OCI-LY7 (cell line): ENCODE results near the gene RNU6-8. TPM values are rescaled to one million over a fixed set of nuclear protein-coding genes. Genes with fewer than 3 reads are reported as not detected.

Experiments
- BruUV-seq: library from RNA; stranded (reverse); fragments of 400-500 nt; replicated peaks from 2 replicates; lab custom pipeline; 2021; lab: Mats Ljungman, UMichigan
- CTCF ChIA-PET: fragments of 300-600 bp; sonication (Branson Sonifier 250); formaldehyde crosslinking; loops from one replicate; lab custom pipeline; 2022; ENCODE audit warnings: antibody characterized with exemption; ENCODE audit not compliant: unreplicated experiment; lab: Charles Lee
- POLR2A ChIA-PET: fragments of 300-600 bp; sonication (Branson Sonifier 250); formaldehyde crosslinking; loops from one replicate; lab custom pipeline; 2022; ENCODE audit warnings: antibody characterized with exemption; lab: Charles Lee
- DNase-seq: peaks from one replicate; pipeline ENCODE4 v3.0.0-alpha.2; 2015; ENCODE audit warnings: low spot score
- H2AFZ ChIP-seq: fragments of 200-600 bp; sonication (generic), shearing (Covaris generic); 2 replicates; pipeline ENCODE4 v1.6.1; 2014; ENCODE audit warnings: mild to moderate bottlenecking, antibody characterized with exemption, low read length, moderate library complexity
- H3K27ac ChIP-seq: fragments of 200-600 bp; sonication (generic); 2 replicates; pipeline ENCODE4 v1.5.1; 2014; ENCODE audit warnings: mixed run types, low read depth, mild to moderate bottlenecking, moderate library complexity, low read length, inconsistent platforms; ENCODE audit not compliant: poor library complexity, severe bottlenecking
- H3K36me3 ChIP-seq: fragments of 200-600 bp; sonication (generic); 2 replicates; pipeline ENCODE4 v1.6.1; 2014; ENCODE audit warnings: mild to moderate bottlenecking, antibody characterized with exemption, low read length, moderate library complexity, mixed read lengths; ENCODE audit not compliant: insufficient read depth
- H3K4me1 ChIP-seq: fragments of 200-600 bp; sonication (generic); 2 replicates; pipeline ENCODE4 v1.5.1; 2014; ENCODE audit warnings: mild to moderate bottlenecking, low read length; ENCODE audit not compliant: insufficient read depth, poor library complexity, severe bottlenecking
- H3K4me2 ChIP-seq: fragments of 200-600 bp; sonication (generic); 2 replicates; pipeline ENCODE4 v1.6.1; 2014; ENCODE audit warnings: mild to moderate bottlenecking, low read length
- H3K4me3 ChIP-seq: fragments of 200-600 bp; sonication (generic); 2 replicates; pipeline ENCODE4 v1.5.1; 2014; ENCODE audit warnings: mild to moderate bottlenecking, low read depth, low read length; ENCODE audit not compliant: poor library complexity, severe bottlenecking
- H3K79me2 ChIP-seq: fragments of 200-600 bp; sonication (generic); 2 replicates; pipeline ENCODE4 v1.6.1; 2016; ENCODE audit warnings: low read depth, mild to moderate bottlenecking, low read length, moderate library complexity, mixed read lengths; ENCODE audit not compliant: insufficient read depth
- H3K9me2 ChIP-seq: fragments of 200-600 bp; sonication (generic); 2 replicates; pipeline ENCODE4 v1.6.1; 2016; ENCODE audit warnings: mild to moderate bottlenecking, low read length, mixed read lengths; ENCODE audit not compliant: insufficient read depth
- H3K9me3 ChIP-seq: fragments of 200-600 bp; sonication (generic); 2 replicates; pipeline ENCODE4 v1.6.1; 2014; ENCODE audit warnings: mild to moderate bottlenecking, mixed run types, low read length, mixed read lengths
- H4K20me1 ChIP-seq: fragments of 200-600 bp; sonication (generic); 2 replicates; pipeline ENCODE4 v1.6.1; 2014; ENCODE audit warnings: mild to moderate bottlenecking, antibody characterized with exemption, low read length, moderate library complexity, mixed read lengths; ENCODE audit not compliant: insufficient read depth
- EZH2phosphoT487 ChIP-seq: fragments of 200-600 bp; sonication (generic); IDR thresholded peaks from 2 replicates; pipeline ENCODE4 v1.6.1; 2018; ENCODE audit warnings: low read depth, borderline replicate concordance, mild to moderate bottlenecking, mixed run types, antibody characterized with exemption, low read length, moderate library complexity, mixed read lengths
- intact Hi-C: fragments of 100-400 bp; cut with micrococcal nuclease; formaldehyde crosslinking; loops from one replicate; pipeline ENCODE4 v1.10.0; 2022; ENCODE audit not compliant: unreplicated experiment
- total RNA-seq, 2 experiments: library from RNA; depleted of rRNA in 1 of 2; stranded (reverse); fragments of >200 nt in 1 of 2; shearing (Covaris generic) in 1 of 2; gene quantifications; 2 replicates each; pipeline ENCODE4 v1.2.3, GENCODE V29; 2014 to 2022
- TF ChIP-seq, protein P1 (sequence below): fragments of 200-600 bp; sonication (generic); conservative IDR thresholded peaks from 2 replicates; pipeline ENCODE4 v1.5.1; 2014; ENCODE audit warnings: mild to moderate bottlenecking, antibody characterized with exemption, low read length, moderate library complexity, mixed read lengths

RNU6-8 gene
- total RNA-seq, 2 experiments from 2014 or later: not detected

DNA sequence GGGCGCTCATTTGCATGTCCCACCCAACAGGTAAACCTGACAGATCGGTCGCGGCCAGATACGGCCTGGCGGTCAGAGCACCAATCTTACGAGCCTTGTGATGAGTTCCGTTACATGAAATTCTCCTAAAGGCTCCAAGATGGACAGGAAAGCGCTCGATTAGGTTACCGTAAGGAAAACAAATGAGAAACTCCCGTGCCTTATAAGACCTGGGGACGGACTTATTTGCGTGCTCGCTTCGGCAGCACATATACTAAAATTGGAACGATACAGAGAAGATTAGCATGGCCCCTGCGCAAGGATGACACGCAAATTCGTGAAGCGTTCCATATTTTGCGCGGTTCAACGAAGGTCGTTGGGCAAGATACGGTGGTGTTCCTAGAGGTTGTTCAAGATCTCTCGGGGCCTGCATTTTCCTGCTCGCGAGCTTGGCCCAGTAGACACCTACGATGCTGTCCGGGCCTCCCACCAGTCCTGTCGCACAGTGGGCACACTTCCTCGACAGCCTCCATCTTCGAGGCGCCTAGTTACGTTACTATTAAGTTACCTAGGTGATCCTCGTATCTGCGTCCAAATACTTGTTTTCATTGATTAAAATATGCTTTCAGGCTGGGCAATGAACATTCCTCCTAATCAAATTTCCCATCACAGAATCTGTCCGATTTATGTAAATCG is 1.1 kb downstream of the RNU6-8 start, which contains the start of gene RNU6-7:
Gene RNU6-7 (plus strand): TSS at position 230 of the 675 bp plus-strand sequence.
- POLR2A ChIA-PET: interaction anchor here (1.1 kb wide), 1 partner anchor 14 kb away, joined by 4 read pairs; no protein-coding TSS in a partner anchor
- Histone ChIP-seq H3K27ac (peak within 1 kb of the TSS; percentile 61), H3K9me2 (no peaks in the 10 kb centered on the region), H3K9me3 (no peaks in the 10 kb centered on the region), H3K79me2 (no peaks in the 10 kb centered on the region), H2AFZ (peak within 1 kb of the TSS; percentile 97), H3K4me1 (peaks cover 39% of the 10 kb centered on the region), H4K20me1 (no peaks in the 10 kb centered on the region), H3K4me3 (peak within 1 kb of the TSS; percentile 80), H3K4me2 (peak within 1 kb of the TSS; percentile 96), H3K36me3 (no peaks in the 10 kb centered on the region)
- TF ChIP-seq EZH2phosphoT487: no peak
- TF ChIP-seq, protein P1, sequence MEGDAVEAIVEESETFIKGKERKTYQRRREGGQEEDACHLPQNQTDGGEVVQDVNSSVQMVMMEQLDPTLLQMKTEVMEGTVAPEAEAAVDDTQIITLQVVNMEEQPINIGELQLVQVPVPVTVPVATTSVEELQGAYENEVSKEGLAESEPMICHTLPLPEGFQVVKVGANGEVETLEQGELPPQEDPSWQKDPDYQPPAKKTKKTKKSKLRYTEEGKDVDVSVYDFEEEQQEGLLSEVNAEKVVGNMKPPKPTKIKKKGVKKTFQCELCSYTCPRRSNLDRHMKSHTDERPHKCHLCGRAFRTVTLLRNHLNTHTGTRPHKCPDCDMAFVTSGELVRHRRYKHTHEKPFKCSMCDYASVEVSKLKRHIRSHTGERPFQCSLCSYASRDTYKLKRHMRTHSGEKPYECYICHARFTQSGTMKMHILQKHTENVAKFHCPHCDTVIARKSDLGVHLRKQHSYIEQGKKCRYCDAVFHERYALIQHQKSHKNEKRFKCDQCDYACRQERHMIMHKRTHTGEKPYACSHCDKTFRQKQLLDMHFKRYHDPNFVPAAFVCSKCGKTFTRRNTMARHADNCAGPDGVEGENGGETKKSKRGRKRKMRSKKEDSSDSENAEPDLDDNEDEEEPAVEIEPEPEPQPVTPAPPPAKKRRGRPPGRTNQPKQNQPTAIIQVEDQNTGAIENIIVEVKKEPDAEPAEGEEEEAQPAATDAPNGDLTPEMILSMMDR: no peak
- intact Hi-C loops: loop anchor here (5.0 to 10.0 kb wide), 5 partner anchors 640 to 1640 kb away; partner anchors contain the start of genes DTD2, HECTD1, NUBPL and SCFD1
- CTCF ChIA-PET: no interaction called here
- no TSS peak for BruUV-seq
- DNase-seq: no peak

- H3K36me3 ChIP-seq: no peaks in the 10 kb centered on the region
- H3K4me2 ChIP-seq: peak overlapping the region; percentile 96
- BruUV-seq: no TSS peak
- TF ChIP-seq, protein P1: no peak
- no peak for TF ChIP-seq EZH2phosphoT487
- H3K9me3 ChIP-seq: no peaks in the 10 kb centered on the region
- peak overlapping the region; percentile 80 for H3K4me3 ChIP-seq
- intact Hi-C loops: loop anchor here (5.0 to 10.0 kb wide), 5 partner anchors 639 to 1639 kb away; partner anchors contain the start of genes DTD2, HECTD1, NUBPL and SCFD1
- H4K20me1 ChIP-seq: no peaks in the 10 kb centered on the region
- H3K9me2 ChIP-seq: no peaks in the 10 kb centered on the region
- H3K27ac ChIP-seq: peak overlapping the region; percentile 61
- H2AFZ ChIP-seq: peak overlapping the region; percentile 97
- H3K79me2 ChIP-seq: no peaks in the 10 kb centered on the region
- POLR2A ChIA-PET: interaction anchor here (1.1 kb wide), 1 partner anchor 13 kb away, joined by 4 read pairs; no protein-coding TSS in a partner anchor
- peaks cover 39% of the 10 kb centered on the region for H3K4me1 ChIP-seq
- CTCF ChIA-PET: no interaction called here
- peak; percentile 90 for DNase-seq
Observed at GRCh38 chr14:32201193-32201815, 1.8 kb downstream of the RNU6-8 start.
